ENCODE results near the gene NPC1. TPM values are rescaled to one million over a fixed set of nuclear protein-coding genes. Genes with fewer than 3 reads are reported as not detected.

NPC1 gene
- total and polyA plus RNA-seq, 2 of the 8 experiments (the other 6 are each of a cell fraction or from before 2014, with no cell fraction given), result 34.1 to 39.5 TPM

- TF ChIP-seq, protein P1, sequence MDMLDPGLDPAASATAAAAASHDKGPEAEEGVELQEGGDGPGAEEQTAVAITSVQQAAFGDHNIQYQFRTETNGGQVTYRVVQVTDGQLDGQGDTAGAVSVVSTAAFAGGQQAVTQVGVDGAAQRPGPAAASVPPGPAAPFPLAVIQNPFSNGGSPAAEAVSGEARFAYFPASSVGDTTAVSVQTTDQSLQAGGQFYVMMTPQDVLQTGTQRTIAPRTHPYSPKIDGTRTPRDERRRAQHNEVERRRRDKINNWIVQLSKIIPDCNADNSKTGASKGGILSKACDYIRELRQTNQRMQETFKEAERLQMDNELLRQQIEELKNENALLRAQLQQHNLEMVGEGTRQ (IDR thresholded peaks at IDR 0.05; ENCODE audit: low read length), result no peak
- TF ChIP-seq CEBPB (IDR thresholded peaks at IDR 0.05; ENCODE audit: low read depth, low read length), result no peak
- no peak for TF ChIP-seq FOSL1 (IDR thresholded peaks at IDR 0.05; ENCODE audit: insufficient read depth, low read depth, low read length)
- TF ChIP-seq, protein P2, sequence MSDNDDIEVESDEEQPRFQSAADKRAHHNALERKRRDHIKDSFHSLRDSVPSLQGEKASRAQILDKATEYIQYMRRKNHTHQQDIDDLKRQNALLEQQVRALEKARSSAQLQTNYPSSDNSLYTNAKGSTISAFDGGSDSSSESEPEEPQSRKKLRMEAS (IDR thresholded peaks at IDR 0.05), result no peak
- TF ChIP-seq TAF1 (IDR thresholded peaks at IDR 0.05; ENCODE audit: low read depth, low read length), result no peak
- TF ChIP-seq RFX5 (IDR thresholded peaks at IDR 0.05; ENCODE audit: borderline replicate concordance, low read depth, low read length), result no peak
- TF ChIP-seq BRCA1 (IDR thresholded peaks at IDR 0.05; ENCODE audit: low read depth, low read length), result no peak
- TF ChIP-seq SP1 (IDR thresholded peaks at IDR 0.05; ENCODE audit: low read depth, low read length), result no peak
These were observed 30.0 kb upstream of the NPC1 start (continued) for GRCh38 chr18:23616258-23616657.

Measured in H1 (cell line).